G401.6 (cell line): Measurements from ENCODE around the gene ZHX3.

Experiments used
- FAIRE-seq: peaks from 2 replicates; lab custom pipeline; 2012; peaks lifted over from hg19 to GRCh38; lab: Jason Lieb, UNC

The ZHX3 gene, protein sequence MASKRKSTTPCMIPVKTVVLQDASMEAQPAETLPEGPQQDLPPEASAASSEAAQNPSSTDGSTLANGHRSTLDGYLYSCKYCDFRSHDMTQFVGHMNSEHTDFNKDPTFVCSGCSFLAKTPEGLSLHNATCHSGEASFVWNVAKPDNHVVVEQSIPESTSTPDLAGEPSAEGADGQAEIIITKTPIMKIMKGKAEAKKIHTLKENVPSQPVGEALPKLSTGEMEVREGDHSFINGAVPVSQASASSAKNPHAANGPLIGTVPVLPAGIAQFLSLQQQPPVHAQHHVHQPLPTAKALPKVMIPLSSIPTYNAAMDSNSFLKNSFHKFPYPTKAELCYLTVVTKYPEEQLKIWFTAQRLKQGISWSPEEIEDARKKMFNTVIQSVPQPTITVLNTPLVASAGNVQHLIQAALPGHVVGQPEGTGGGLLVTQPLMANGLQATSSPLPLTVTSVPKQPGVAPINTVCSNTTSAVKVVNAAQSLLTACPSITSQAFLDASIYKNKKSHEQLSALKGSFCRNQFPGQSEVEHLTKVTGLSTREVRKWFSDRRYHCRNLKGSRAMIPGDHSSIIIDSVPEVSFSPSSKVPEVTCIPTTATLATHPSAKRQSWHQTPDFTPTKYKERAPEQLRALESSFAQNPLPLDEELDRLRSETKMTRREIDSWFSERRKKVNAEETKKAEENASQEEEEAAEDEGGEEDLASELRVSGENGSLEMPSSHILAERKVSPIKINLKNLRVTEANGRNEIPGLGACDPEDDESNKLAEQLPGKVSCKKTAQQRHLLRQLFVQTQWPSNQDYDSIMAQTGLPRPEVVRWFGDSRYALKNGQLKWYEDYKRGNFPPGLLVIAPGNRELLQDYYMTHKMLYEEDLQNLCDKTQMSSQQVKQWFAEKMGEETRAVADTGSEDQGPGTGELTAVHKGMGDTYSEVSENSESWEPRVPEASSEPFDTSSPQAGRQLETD

DNA sequence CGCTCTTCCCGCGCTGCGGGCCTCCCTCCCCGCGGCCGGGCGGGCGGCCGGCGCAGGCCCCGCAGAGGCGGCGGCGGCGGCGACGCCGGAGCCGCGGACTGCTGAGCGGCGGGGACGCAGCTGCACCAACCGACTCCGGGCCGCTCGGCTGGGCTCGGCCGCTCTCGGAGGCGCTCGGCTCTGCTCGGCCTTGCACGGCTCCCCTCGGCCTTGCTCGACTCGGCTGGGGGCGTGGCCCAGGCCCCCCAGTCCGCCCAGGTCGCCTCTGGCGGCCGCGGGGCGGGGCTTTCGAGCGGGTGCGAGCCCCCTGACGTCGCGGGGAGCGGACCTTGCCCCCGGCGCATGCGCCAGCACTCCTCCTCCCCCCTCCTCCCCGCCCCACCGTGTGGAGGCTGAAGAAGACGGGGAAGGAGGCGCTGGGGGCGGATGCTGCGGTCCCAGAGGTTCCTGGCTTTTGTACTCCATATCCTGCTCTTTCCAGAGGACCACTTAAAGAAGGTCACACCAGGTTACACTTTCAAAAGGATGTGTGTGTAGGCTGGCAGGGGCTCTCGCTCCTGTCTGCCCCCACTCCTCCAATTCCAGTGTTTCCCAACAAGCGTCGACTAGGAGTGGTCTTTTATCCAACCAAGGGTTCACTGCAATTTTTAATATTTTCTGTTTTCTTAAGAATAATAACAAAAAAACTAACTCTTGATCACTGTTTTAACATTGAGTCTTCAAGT lies at the start of gene ZHX3:
Gene ZHX3 (minus strand): TSS at position 186 of the 725 bp plus-strand sequence. CDS start 112,815 bp downstream, outside the sequence.
- no peak for FAIRE-seq

DNA sequence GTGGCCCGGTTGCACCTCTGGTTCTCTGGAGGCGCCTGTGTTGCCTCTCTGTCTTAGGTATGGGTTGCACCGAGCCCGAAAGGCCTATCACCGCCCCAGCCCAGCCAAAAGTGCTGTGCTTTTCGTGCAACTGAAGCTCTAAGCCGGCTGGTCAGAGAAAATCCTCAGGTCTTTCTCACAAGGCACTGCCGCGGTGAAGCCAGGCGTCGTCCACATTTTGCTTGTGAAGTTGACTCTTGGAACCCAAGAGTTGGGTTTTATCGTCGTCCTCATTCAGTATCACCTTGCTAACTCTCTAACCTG lies 49.8 kb upstream of the ZHX3 start:
- no peak for FAIRE-seq

DNA sequence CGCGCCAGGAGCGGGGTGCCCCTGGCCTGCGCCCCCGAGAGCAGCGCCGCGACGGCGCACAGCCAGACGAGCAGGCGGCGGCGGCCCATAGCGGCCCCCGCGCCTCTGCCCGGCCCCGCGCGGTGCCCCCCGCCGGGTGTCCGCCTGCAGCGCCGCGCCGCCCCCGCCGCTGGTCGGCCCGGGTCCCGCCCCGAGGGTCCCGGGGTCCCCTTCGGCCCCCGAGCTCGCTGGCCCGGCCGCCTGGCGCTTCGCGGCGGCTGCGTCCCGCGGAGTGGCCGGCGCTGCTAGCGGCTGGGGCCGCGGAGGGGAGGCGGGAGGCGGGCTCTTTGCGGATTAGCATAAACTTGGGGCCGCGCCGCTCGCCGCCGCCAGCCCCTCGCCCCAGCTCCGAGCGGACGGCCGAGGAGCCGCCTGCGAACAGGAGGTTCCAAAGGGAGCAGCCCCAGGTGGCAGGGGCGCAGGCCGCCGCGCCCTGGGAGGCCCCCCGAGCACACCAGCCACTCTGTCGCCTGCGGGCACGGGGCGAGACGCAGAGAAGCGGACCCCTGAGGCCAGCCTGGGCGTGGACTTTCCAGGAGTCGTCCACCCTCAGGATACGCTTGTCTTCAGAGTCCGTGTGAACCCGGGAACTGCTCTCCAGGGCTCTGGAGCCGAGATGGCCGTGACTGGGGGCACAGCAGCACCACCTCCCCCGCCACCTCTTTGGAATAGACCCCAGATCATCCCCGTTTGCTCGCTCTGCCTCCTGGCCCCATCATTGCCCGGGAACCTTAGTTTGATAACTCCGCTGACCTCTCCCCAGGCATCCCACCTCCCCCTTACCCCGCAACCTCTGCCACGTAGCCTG lies 49.2 kb upstream of the ZHX3 start, which contains the start of gene EMILIN3:
Gene EMILIN3 (minus strand): TSS at position 273 of the 847 bp plus-strand sequence. CDS start 184 bp downstream, at position 89.
- no peak for FAIRE-seq

DNA sequence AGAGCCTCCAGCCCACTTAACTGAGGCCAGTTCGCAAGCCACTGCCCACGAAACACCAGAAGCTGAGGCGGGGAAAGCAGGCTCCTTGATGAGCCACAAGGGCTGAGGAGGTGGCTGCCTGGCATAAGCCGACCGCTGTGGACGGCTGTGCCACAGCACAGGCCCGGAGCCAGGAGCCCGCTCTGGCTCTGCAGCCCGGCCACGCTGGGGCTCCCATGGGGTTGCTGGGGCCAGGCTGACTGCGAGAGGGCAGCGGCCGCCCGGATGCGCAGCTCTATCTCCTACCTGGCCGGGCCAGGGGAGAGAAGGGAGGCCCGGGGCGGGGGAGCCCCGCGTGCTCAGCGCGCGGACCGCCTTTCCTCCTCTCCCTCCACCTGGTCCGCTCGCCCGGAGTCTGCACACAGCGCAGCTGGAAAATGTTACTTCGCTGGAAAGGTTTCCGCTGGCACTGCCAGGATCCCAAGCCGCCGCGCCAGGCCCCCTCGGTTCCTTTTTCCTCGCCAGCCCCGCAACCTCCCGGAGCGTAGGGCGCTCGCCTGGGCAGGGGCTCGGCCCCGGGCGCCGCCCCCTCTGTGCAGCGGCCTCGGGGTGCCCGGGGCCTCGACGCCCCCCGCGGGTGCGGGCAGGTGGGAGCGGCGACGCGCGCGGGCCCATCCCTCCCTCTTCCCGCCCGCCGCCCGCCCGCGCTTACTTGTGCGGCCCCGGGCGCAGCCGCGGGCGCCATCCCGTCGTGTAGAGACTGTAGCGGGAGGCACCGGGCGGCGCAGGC lies 48.4 kb upstream of the ZHX3 start:
- FAIRE-seq = no peak

DNA sequence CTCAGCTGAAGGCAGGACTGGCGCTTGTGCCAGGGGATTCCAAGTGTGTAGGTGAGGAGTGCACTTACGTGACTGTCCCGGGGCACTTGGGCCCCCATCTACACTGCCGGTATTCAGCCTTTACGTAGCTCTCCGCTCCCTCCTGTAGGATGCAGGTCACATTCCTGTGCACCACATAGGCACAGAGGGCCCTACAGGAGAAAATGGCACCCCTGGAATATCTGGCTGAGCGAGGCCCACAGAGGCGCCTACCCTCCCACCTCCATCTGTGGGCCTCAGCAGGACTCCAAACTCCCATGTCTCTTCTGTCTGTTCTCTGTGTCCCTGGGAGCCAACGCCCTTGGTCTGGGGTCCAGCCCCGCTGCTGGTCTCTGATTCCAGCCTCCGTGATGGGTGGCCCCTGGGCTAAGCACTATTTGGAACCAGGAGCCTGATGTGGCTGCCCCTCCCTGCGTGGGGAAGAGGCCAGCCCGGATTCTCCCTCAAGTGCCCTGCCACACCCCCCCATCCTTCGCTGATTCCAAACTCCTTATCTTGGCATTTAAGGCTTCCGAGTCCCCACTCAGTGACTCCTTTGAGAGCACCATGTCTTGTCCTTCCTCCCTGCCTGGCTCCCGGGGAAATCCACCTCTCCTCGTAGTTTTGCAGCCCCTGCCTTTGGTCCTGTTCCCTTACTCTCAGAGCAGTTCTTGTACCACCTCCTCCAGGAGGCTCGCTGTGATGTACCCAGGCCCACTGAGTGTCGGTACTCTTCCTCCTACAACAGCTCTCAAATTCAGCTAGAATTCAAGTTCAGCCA lies 47.6 kb upstream of the ZHX3 start:
- no peak for FAIRE-seq

DNA sequence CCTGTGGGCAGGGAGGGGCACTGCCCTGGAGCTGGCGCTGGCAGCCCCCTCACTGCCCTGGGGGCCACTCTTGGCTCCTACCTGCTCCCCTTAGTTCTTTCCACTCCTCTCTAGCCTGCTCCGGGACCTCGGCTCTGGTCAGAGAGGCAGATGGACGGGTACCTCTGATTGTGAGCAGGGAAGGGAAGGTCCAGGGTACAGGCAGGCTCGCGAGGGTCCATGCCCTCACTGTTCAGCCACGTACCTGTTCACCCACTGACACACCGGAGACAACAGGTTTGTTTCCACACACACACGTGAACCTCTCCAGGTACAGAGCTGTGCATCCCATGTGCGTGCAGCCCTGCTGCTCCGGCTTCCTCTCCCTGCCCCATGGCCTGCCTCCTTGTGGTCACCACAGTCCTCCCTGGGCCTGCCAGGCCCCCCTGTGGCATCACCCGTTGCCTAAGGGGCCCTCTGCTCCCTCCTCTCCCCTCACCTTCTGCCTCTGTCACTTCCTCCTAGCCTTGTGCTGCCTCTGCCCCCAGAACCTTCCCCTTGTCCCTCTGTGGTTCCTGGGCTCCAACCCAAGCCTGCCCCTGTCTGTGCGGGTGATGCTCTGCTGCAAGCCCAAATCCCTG lies 46.8 kb upstream of the ZHX3 start:
- FAIRE-seq = no peak

DNA sequence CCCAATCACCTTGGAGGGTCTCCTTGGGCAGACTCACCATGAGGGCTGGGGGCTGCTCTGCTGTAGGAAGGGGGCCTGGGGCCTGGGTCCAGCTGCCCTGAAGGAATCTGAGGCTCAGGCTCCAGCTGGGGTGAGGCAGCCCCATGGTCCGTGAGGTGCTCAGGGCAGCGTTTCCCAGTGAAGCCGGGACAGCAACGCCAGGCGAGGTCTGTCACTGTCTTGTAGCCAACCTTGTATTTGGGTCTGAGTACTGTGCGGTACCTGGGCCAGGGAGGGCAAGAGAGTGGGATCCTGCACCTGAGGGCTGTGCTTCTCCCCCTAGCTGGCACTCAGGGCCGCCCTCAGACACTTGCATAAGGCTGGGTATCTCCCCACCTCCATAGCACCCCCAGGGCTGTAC lies 46.1 kb upstream of the ZHX3 start:
- FAIRE-seq = no peak

DNA sequence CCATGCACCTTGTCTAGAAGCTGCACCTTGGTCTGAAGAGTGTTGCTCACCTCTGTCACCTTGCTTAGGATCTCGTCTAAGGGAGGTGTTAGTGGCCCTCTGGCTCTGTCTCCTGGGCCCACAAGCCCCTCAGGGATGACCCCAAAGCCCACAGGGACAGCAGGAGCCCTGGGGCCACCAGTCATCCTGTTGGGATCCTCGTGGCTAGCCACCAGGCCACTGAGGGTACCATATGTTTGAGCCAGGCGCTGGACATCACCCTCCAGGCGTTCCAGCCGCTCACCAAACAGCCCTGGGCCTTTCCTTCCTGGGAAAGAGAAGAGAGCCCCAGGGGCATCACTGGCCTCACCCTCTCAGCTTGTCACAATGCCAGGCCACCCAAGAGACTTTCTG lies 45.2 kb upstream of the ZHX3 start:
- FAIRE-seq = no peak

DNA sequence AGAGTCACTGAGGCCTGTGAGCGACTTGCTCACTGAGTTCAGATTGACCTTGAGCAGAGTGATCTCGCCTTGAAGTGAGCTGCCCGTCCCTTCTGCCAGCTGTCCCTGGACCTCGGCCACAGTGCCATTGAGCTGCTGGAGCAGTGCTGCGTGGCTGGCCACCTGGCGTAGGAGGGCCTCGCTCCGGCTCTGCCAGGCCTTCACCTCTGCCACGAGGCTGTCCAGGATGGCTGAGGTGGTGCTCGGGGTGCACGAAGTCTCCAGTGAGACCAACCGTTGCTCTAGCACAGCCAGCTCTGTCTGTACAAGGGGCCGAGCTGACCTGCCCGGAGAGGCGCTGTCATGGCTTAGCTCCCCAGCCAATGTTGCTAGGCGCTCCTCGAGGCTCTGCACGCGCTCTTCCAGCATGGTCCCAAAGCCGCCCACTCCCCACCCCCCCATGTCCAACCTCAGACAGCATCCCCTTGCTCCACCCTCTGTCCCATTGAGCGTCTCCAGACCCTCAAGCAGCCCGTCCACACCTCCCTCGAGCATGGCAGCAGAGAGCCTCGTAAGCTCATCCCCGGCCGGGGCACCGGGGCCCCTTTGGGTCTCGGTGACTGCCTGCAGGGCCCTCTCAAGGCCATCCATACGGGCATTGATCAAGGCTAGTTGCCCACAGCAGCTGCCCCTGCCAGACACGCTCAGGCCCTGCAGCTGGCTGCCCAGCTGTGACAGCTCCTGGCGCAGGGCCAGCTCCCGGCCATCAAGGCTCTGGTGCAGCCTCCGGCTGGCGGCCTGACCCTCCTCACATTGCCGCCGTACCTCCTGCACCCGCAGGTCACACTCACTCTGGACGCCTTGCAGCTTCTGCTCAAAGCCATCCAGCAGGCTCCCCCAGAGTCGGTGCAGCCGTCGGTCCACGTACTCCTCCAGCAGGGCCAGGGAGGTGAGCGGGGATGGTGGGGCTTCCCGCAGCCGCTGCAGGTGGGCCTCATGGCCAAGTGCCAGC lies 44.5 kb upstream of the ZHX3 start:
- no peak for FAIRE-seq

DNA sequence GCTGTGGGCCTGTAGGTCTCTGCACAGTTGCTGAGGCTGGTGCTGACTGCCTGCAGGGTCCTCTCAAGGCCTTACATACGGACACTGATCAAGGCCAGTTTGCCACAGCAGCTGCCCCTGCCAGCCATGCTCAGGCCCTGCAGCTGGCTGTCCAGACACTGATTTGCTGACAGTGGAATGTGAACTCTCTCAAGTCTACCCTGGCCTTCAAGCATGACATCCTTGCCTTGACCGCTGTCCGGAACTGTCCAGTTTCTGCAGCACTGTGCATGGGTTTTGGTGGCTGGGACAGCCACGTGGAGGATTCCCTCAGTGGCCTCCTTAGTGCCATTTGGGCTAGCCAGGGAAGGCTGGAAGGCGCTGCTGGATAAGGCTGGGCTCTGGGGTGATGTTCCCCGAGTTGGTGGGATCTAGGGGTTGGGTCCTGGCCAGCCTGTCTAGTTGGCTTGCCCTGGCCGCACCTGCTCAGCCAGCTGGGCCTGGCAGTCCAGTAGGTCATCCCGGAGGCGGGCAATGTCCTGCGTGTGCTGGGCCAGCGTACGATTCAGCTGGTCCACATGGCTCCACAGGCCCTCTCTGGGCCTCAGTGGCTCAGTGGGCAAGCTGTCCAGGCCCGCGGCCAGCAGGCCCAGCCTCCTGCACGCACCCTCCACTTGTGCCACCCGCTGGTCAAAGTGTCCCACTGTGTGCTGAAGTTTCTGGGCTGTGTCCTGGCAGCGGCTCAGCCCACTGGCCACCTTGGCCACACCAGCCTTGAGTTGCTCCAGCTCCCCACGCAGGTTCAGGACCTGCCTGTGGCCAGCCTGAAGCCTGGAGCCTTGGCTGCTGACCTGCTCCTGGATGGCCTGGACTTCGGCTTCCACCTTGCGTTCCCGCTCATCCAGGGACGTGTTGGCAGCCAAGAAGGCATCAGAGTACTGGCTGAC lies 43.6 kb upstream of the ZHX3 start:
- no peak for FAIRE-seq

DNA sequence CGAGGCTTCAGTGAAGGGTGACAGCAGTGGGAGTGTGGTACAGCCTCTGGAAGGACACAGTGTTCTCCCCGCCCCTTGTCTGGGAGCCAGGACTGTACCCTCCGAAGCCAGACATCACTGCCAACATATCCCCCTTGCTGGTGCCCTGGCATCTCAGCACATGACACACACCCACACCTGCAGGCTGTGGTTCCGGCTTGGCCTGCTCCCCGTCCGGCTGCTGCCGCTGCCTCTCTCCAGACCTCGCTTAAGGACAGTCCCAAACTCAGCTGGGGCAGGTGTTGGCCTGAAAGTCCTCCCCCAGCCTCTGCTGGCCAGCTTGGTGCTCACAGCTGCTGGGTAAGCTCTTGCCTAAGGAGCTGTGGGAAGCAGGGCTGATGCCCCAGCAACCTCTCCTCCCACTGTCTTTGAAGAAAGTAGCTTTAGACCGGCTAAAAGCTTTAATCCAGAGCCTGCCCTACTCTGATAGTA lies 42.0 kb upstream of the ZHX3 start:
- no peak for FAIRE-seq

DNA sequence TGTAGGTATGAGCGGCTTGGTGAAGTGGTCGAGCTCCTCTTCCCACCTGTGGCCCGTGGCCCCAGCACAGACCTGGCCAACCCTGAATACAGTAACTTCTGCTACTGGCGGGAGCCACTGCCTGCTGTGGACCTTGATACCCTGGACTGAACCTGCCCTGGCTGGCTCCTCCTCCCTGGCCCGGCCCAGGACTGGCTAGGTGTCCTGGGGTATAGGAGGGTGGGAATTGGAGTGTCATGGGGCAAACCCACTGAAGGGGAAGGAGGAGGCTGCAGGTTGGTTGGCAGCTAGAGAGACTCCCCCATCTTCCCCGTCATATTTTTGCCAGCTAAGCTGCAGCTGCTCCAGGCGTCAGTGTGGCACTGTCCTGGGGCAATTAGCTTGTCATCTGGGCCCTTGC lies 41.2 kb upstream of the ZHX3 start:
- FAIRE-seq = no peak

DNA sequence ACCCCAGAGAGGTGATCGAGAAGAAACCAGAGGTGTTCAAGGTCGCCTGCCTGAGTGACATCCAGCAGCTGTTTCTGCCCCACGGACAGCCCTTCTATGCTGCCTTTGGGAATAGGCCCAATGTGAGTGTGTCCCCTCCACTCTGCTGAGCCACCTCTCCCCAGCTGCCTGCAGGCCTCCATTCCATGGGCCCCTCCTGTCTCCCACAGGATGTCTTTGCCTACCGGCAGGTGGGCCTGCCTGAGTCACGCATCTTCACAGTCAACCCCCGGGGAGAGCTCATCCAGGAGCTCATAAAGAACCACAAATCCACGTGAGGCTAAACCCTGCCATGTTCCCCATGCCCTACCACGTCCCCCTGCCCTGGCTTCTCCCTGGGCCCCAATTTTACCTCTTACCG lies 40.7 kb upstream of the ZHX3 start:
- FAIRE-seq = no peak

DNA sequence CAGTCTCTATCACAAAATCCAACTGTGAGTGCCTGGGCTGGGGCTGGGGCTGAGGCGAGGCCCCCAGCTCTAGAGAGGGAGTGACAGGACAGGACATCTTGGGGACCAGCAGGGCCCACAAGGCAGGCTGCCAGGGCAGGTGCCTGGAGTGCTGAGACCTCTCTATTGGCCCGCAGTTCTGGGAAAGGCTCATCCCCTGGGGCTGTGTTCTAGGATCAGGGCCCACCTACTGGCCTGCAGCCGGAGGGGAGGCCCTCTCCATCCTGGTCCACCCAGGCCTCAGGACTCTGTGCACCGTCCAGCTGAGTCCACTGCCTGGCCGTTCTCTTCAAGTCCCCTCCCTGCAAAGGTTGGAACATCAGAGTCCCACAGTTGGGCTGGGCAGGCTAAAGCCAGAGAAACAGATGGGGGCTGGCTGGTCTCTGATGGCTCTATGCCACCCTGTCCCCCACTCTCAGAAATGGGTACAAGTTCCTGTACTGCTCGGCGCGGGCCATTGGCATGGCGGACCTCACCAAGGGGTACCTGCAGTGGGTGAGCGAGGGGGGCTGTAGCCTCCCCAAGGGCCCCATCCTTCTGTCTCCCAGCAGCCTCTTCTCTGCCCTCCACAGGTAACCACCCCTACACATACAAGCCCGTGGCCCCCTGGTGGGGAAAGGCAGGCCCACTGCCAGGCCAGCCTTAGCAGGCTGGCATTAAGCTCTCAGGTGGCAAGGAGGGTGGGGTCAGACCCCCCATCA lies 40.1 kb upstream of the ZHX3 start:
- FAIRE-seq = no peak

DNA sequence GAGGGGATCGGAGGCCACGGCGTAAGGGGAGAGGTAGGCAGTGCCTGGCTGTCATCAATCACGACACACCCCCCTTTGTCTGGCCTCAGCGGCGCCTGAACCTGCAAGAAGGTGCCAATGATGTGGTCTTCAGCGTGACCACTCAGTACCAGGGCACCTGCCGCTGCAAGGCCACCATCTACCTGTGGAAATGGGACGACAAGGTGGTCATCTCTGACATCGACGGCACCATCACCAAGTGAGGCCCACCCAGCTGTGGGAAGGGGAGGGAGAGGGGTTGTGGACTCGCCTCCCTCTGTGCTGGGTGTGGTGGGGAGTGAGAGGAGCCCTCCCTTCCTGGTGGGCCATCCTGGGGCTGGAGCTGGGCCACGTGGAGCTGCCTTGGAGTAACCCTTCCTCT lies 39.4 kb upstream of the ZHX3 start:
- no peak for FAIRE-seq

DNA sequence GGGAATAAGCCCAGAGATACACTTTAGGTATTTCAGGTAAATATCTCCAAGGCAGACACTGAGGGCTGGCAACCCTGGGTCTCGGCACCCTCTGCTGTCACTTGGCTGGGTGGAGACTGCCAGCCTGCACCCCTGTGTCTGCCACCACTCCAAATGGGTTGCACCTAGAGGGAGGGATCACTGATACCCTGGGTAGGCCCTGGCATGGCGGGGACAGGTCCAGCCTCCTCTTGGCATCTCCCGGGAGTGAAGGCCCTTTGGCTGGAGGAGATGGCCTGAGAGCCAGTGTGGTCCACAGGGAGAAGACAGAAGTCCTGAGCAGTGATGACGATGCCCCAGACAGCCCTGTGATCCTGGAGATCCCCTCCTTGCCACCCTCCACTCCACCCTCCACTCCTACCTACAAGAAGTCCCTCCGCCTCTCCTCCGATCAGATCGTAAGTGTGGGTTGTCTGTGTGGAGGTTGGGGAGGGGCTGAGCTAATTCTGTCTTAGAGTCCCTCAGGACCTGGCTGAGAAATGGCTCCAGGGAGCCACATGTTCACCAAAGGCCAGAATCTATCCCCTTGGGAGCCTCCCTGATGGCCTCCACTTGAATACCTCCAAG lies 38.2 kb upstream of the ZHX3 start:
- FAIRE-seq = no peak
